Right atrium auricular region (tissue), 2 donors: ENCODE results near the gene BACH1. TPM values are rescaled to one million over a fixed set of nuclear protein-coding genes. Genes with fewer than 3 reads are reported as not detected.
A peak's percentile ranks its signal among the peaks of the same experiment; 100 is the strongest.
"Not testable (repeated sequence)": the region's sequence is repeated elsewhere in the genome, so short reads cannot be mapped to it uniquely, and the experiment has no call there.

Source experiments
- DNase-seq: peaks from one replicate; pipeline ENCODE4 v3.0.0-alpha.2; 2019; ENCODE audit warnings: low spot score
- H3K27ac ChIP-seq, 2 donors: fragments of 200-600 bp; sonication (generic); 1 replicate in 1 of 2; 2 replicates in 1 of 2; pipeline ENCODE4 v1.5.1; 2016 to 2019
- H3K27me3 ChIP-seq, 2 donors: fragments of 200-600 bp; sonication (generic); one replicate each; pipeline versions ENCODE4 v1.5.1 to v1.6.0; 2017 to 2019
- H3K36me3 ChIP-seq: fragments of 200-600 bp; sonication (generic); one replicate; pipeline ENCODE4 v1.5.1; 2016
- H3K4me1 ChIP-seq, 2 donors: fragments of 200-600 bp; sonication (generic); one replicate each; pipeline versions ENCODE4 v1.5.1 to v1.6.0; 2017 to 2019
- H3K4me3 ChIP-seq, 2 donors: fragments of 200-600 bp; sonication (generic); 1 replicate in 1 of 2; 2 replicates in 1 of 2; pipeline ENCODE4 v1.5.1; 2017 to 2019; ENCODE audit warnings: mild to moderate bottlenecking in 1 of 2, moderate library complexity in 1 of 2
- H3K9me3 ChIP-seq, 2 donors: fragments of 200-600 bp; sonication (generic); one replicate each; pipeline ENCODE4 v1.5.1; 2019
- CTCF ChIP-seq, 2 donors: fragments of 200-600 bp; sonication (generic); IDR thresholded peaks; one replicate each; pipeline ENCODE4 v1.5.1; 2019; ENCODE audit warnings: antibody characterized with exemption in 2 of 2
- total RNA-seq, 2 donors: library from RNA; depleted of rRNA; stranded (reverse); fragments of >200 nt; gene quantifications; one replicate each; pipeline ENCODE4 v1.1.0, GENCODE V29; 2016

BACH1 gene
- total RNA-seq, 2 donors from 2014 or later: 16.0 to 31.2 TPM

GRCh38 chr21:29351691-29352090, 53.0 kb downstream of the BACH1 start:
- peaks cover 0 to 7% of the 10 kb centered on the region in 2 donors for H3K4me1 ChIP-seq
- peak overlapping the region in 1 of 2 donors; percentile 9 for H3K27ac ChIP-seq
- no peak for TF ChIP-seq CTCF (IDR thresholded peaks at IDR 0.05)
- no peak overlapping the region for H3K4me3 ChIP-seq
- peaks cover 3% of the 10 kb centered on the region for H3K36me3 ChIP-seq
- no peaks in the 10 kb centered on the region for H3K27me3 ChIP-seq
- H3K9me3 ChIP-seq: no peaks in the 10 kb centered on the region
- no peak for DNase-seq

DNA sequence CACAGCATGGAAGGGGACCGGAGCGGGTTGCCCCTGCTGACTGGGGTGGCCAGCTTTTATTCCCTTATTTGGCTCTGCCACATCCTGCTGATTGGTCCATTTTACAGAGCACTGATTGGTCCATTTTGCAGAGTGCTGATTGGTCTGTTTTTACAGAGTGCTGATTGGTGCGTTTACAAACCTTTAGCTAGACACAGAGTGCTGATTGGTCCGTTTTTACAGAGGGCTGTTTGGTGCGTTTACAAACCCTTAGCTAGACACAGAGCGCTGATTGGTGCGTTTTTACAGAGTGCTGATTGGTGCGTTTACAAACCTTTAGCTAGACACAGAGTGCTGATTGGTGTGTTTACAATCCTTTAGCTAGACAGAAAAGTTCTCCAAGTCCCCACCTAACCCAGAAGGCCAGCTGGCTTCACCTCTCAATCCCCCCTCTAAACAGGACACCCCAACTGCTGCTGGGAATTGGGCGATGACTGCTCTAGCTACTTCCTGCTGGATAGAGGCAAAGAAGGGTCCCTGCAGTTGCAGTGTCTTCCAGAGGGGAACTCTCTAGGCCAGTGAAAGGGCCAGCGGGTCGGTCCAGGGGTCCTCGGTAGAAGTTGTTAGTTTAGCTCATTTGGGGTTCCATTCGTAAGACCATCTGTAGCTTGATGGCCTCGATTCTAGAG, 56.5 kb downstream of the BACH1 start:
- DNase-seq, H3K9me3 ChIP-seq, H3K4me3 ChIP-seq, H3K4me1 ChIP-seq, H3K27ac ChIP-seq, H3K27me3 ChIP-seq, H3K36me3 ChIP-seq: not testable (repeated sequence)

DNA sequence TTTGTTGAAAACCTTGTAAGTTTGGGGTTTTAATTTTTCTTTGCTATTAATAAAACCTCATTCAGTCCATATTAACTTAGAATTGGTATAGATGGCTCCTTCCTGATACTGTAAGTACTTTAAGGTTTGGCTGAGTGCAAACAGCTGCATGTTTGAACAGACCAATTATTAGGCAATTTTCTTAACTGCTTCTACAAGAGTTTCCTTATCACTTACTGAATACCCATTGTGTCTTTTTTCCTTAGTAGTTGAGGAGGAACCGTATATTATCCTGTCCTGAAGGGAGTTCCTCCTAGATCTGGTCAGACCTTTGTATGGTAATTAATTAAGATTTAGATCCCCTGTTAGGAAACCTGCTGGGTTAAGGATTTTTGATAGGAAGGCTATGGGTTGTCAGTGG, 57.6 kb downstream of the BACH1 start:
- not testable (repeated sequence) for H3K27ac ChIP-seq, H3K27me3 ChIP-seq, DNase-seq, H3K9me3 ChIP-seq, H3K4me1 ChIP-seq, H3K36me3 ChIP-seq, H3K4me3 ChIP-seq

GRCh38 chr21:29356810-29357209, 58.1 kb downstream of the BACH1 start:
- DNase-seq, H3K4me1 ChIP-seq, H3K4me3 ChIP-seq, H3K36me3 ChIP-seq, H3K9me3 ChIP-seq, H3K27ac ChIP-seq, H3K27me3 ChIP-seq: not testable (repeated sequence)

DNA sequence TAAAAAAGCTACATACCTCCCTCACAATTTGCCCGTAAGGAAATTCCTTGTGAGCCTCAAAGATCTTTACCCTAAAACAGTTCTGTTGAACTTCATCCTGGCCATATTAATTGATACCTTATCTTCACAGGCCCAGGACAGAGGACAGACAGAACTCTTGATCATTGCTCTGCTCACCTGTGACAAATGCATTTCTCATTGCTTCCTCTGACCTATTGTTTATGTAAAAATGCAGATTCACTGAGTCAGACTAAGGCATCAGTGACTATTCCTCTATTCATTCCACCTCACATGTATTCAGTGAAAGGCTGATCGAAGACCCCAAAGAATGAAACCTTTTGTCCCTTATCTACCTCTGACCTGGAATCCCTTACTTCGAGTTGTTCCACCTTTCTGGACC, 61.0 kb downstream of the BACH1 start:
- H3K4me3 ChIP-seq: no peak overlapping the region
- H3K4me1 ChIP-seq: no peaks in the 10 kb centered on the region
- DNase-seq: no peak
- H3K27ac ChIP-seq: no peak overlapping the region
- no peak for TF ChIP-seq CTCF (IDR thresholded peaks at IDR 0.05)
- H3K36me3 ChIP-seq: no peaks in the 10 kb centered on the region
- H3K27me3 ChIP-seq: no peaks in the 10 kb centered on the region
- no peaks in the 10 kb centered on the region for H3K9me3 ChIP-seq

GRCh38 chr21:29360799-29361765, 62.4 kb downstream of the BACH1 start:
- Histone ChIP-seq H3K9me3 (no peaks in the 10 kb centered on the region), H3K27ac (no peak overlapping the region), H3K36me3 (no peaks in the 10 kb centered on the region), H3K4me3 (no peak overlapping the region), H3K27me3 (no peaks in the 10 kb centered on the region), H3K4me1 (no peaks in the 10 kb centered on the region)
- no peak for DNase-seq
- no peak for TF ChIP-seq CTCF (IDR thresholded peaks at IDR 0.05)

- no peaks in the 10 kb centered on the region for H3K9me3 ChIP-seq
- H3K27ac ChIP-seq: no peak overlapping the region
- no peak for DNase-seq
- no peaks in the 10 kb centered on the region for H3K36me3 ChIP-seq
- H3K4me3 ChIP-seq: no peak overlapping the region
- H3K4me1 ChIP-seq: no peaks in the 10 kb centered on the region
- H3K27me3 ChIP-seq: no peaks in the 10 kb centered on the region
- TF ChIP-seq CTCF (IDR thresholded peaks at IDR 0.05): no peak
Observed at GRCh38 chr21:29362758-29363157, 64.0 kb downstream of the BACH1 start.
